Mucosa of descending colon (tissue), 3 donors: Measurements from ENCODE around the gene CTSW. TPM values are rescaled to one million over a fixed set of nuclear protein-coding genes. Genes with fewer than 3 reads are reported as not detected.

ENCODE experiments used
- ATAC-seq: fragments of 200-7000 bp; cut with Tn5 transposase; one replicate; pipeline ENCODE4 v1.9.1; 2020; ENCODE audit warnings: mild to moderate bottlenecking, moderate library complexity
- DNase-seq, 3 donors: peaks; one replicate each; pipeline ENCODE4 v3.0.0-alpha.2; 2020
- H3K36me3 ChIP-seq: fragments of 200-600 bp; one replicate; pipeline ENCODE4 v1.8.0; 2021; ENCODE audit warnings: low read depth, mild to moderate bottlenecking
- H3K4me1 ChIP-seq: fragments of 200-600 bp; one replicate; pipeline ENCODE4 v1.8.0; 2021; ENCODE audit warnings: low read depth, mild to moderate bottlenecking
- H3K4me3 ChIP-seq: fragments of 200-600 bp; one replicate; pipeline ENCODE4 v1.8.0; 2021; ENCODE audit warnings: mild to moderate bottlenecking
- H3K9me3 ChIP-seq: fragments of 200-600 bp; one replicate; pipeline ENCODE4 v1.8.0; 2021; ENCODE audit warnings: mild to moderate bottlenecking
- intact Hi-C, 2 donors: fragments of 100-400 bp; cut with DNase I in 1 of 2; cut with micrococcal nuclease in 1 of 2; formaldehyde crosslinking; loops; one replicate each; pipeline versions ENCODE4 v1.11.0 to v1.11.1; 2022; cut with DNase I, micrococcal nuclease
- total RNA-seq, 3 donors: library from RNA; stranded (reverse); fragmentation: NEBNext Ultra II Directional in 2 of 3; extraction: Animal tissue kit (Norgen Biotek cat#: 25700) in 2 of 3; gene quantifications; one replicate each; pipeline versions ENCODE4 v1.2.1 to v1.2.4, GENCODE V29; 2021 to 2023
- TF ChIP-seq, protein P1 (sequence below): fragments of 200-600 bp; IDR thresholded peaks from one replicate; pipeline ENCODE4 v1.8.0; 2022; ENCODE audit warnings: antibody characterized with exemption, mild to moderate bottlenecking
- donor health status: DM: no; HTN: no; CAD: no; lungs with moderate emphysema.
- donor health status: DM: no; HTN: no; CAD: no.
- donor health status: DM: no; HTN: yes; CAD: no.

Gene CTSW
- total RNA-seq, 3 donors from 2014 or later: 1.2 to 3.2 (median 2.8) TPM

DNA sequence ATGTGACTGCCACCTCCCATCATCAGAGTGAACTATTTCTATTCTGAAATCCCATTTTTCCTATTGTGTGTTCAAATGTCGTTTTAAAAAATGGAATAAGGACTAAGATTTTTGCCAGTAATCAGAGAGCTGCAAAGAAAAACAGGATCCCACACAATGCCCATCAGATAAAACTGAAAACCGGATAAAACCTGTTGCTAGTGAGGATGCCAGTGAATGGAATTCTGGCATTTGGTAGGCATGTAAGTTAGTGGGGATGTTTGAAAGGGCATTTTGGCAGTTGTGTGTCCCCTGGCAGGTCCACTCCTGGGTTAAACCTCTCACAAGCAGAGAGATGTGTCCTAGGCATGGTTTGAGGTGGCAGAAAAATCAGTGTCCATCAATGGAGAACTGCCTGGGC is 45.8 kb downstream of the CTSW start:
- DNase-seq (no peak), ATAC-seq (no peak)
- Histone ChIP-seq H3K36me3 (no peaks in the 10 kb centered on the region), H3K4me1 (peaks cover 6% of the 10 kb centered on the region), H3K9me3 (no peaks in the 10 kb centered on the region), H3K4me3 (no peak overlapping the region)
- TF ChIP-seq, protein P1, sequence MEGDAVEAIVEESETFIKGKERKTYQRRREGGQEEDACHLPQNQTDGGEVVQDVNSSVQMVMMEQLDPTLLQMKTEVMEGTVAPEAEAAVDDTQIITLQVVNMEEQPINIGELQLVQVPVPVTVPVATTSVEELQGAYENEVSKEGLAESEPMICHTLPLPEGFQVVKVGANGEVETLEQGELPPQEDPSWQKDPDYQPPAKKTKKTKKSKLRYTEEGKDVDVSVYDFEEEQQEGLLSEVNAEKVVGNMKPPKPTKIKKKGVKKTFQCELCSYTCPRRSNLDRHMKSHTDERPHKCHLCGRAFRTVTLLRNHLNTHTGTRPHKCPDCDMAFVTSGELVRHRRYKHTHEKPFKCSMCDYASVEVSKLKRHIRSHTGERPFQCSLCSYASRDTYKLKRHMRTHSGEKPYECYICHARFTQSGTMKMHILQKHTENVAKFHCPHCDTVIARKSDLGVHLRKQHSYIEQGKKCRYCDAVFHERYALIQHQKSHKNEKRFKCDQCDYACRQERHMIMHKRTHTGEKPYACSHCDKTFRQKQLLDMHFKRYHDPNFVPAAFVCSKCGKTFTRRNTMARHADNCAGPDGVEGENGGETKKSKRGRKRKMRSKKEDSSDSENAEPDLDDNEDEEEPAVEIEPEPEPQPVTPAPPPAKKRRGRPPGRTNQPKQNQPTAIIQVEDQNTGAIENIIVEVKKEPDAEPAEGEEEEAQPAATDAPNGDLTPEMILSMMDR: no peak
- intact Hi-C loops: no loop called here

DNA sequence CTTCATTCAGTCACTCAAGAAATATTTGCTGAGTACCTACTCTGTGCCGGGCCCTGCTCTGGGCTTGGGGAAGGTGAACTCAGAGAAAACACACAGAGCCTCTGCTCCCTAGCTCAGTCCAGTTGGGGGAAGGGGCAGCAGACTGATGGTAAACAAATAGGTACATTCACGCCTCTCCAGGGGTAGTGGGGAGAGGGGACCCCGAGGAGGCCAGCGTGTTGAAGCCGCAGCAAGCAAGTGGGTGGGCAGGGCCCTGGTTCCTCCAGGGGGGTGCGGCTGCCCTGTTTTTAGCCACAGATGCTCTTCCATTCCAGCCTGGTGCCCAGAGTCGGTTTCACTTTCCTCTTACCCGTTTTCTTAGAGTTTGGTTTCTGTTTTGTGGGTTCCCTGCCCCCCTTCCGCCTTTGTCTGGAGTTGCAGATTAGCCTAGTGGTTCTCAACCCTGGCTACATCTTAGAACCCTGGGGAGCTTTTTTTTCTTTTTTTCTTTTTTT is 48.3 kb downstream of the CTSW start:
- ATAC-seq: peak; percentile 85
- H3K4me1 ChIP-seq: no peaks in the 10 kb centered on the region
- TF ChIP-seq, protein P1: no peak
- no peaks in the 10 kb centered on the region for H3K36me3 ChIP-seq
- intact Hi-C loops: no loop called here
- no peak overlapping the region for H3K4me3 ChIP-seq
- no peaks in the 10 kb centered on the region for H3K9me3 ChIP-seq
- DNase-seq: peak; percentile 53 to 72 (median 68)

DNA sequence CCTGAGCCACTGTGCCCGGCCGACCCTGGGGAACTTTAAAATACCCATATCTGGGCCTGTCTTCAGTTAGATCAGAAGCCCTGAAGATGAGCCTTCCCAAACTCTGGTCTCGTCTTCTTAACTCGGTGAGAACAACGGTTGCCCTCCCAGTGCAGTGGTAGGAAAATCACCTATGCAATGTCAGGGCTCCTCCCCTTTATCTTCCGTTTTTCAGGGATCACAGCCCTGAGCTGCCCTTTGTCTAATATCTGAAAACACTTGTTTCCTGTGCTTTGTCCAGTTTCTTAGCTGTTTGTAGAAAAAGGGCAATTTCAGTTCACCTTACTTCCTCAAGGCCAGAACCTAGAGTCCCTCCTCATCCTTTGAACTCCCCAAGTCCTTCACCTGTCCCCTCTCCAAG is 49.0 kb downstream of the CTSW start:
- Histone ChIP-seq H3K36me3 (no peaks in the 10 kb centered on the region), H3K4me3 (no peak overlapping the region), H3K4me1 (no peaks in the 10 kb centered on the region), H3K9me3 (no peaks in the 10 kb centered on the region)
- TF ChIP-seq, protein P1: no peak
- no peak for DNase-seq
- no peak for ATAC-seq
- intact Hi-C loops: no loop called here

DNA sequence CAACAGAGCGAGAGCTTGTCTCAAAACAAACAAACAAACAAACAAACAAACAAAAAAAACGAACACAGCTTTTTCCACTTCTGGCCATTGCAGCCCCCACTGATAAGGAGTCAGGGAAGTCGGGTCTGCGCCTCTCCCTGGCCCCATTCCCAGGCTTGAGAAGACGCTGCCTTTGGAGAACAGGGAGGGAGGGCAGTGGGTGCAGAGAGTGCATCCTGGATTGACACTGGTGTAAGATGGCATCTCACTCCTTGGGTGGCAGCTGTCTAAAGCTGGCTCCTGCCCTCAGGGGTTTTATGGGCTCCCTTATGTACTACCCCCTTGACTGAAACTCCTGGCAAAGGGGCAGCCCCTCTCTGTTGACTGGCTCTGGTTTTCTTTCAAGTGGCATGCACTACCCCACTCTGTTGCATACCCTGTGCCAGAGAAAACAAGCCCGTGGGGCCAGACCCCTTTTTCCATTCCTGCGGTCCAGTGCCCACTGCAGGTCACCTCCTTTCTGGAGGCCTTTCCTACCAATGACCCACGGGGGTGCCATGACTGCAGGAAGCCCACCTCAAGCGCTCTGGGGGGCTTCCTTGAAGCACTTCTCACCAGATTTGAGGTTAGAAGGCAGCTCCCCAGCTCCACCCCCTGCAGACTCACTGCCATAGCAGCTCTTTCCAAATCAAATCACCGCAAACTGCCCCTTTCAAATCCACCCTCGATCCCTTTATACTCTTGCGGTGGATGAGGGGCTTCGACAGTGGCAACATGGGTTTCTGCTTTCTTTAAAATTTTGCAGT is 52.3 kb downstream of the CTSW start:
- intact Hi-C loops: no loop called here
- no peaks in the 10 kb centered on the region for H3K36me3 ChIP-seq
- no peaks in the 10 kb centered on the region for H3K4me1 ChIP-seq
- no peak for DNase-seq
- no peaks in the 10 kb centered on the region for H3K9me3 ChIP-seq
- no peak overlapping the region for H3K4me3 ChIP-seq
- TF ChIP-seq, protein P1: no peak
- ATAC-seq: no peak

DNA sequence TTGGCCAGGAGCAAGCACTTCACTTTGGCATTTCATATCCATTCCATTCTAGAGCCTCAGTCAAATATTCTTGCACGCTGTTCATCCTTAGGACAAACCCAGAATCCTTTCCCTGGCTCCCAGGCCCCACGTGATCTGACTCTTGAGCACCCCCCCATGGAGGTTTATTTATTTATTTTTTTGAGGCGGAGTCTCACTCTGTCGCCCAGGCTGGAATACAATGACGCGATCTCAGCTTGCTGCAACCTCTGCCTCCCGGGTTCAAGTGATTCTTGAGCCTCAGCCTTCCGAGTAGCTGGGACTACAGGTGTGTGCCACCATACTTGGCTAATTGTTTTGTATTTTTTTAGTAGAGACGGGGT is 52.9 kb downstream of the CTSW start:
- no peaks in the 10 kb centered on the region for H3K9me3 ChIP-seq
- intact Hi-C loops: no loop called here
- TF ChIP-seq, protein P1: no peak
- ATAC-seq: no peak
- no peak overlapping the region for H3K4me3 ChIP-seq
- H3K4me1 ChIP-seq: no peaks in the 10 kb centered on the region
- DNase-seq: no peak
- no peaks in the 10 kb centered on the region for H3K36me3 ChIP-seq

Other genes with a start within 250 kb of the CTSW start
- gene SIPA1, start 241.7 kb upstream of the CTSW start, total RNA-seq: 10 to 100 TPM; 23.2 to 52.5 (median 28.1) TPM
- gene RELA, start 216.9 kb upstream of the CTSW start, total RNA-seq: 10 to 100 TPM; 69.1 to 89.6 (median 71.0) TPM
- 10 to 100 TPM; 70.9 to 92.0 (median 90.5) TPM for gene KAT5, start 167.6 kb upstream of the CTSW start, total RNA-seq
- gene RNASEH2C, start 159.0 kb upstream of the CTSW start, total RNA-seq: 10 to 100 TPM; 25.9 to 61.9 (median 28.8) TPM
- 10 to 100 TPM; 21.2 to 21.8 (median 21.3) TPM for gene AP5B1, start 98.9 kb upstream of the CTSW start, total RNA-seq
- 10 to 100 TPM; 16.5 to 48.6 (median 34.3) TPM for gene OVOL1, start 92.8 kb upstream of the CTSW start, total RNA-seq
- gene SNX32, start 45.9 kb upstream of the CTSW start, total RNA-seq: 1 to 10 TPM; 1.1 to 9.4 (median 1.4) TPM
- 1,000 to 10,000 TPM; 1,004 to 2,046 (median 1,725) TPM for gene CFL1, start 21.7 kb upstream of the CTSW start, total RNA-seq
- 10 to 100 TPM; 48.0 to 81.8 (median 58.7) TPM for gene MUS81, start 19.4 kb upstream of the CTSW start, total RNA-seq
- gene EFEMP2, start 7.0 kb upstream of the CTSW start, total RNA-seq: 10 to 100 TPM; 11.7 to 67.0 (median 15.3) TPM
- gene FIBP, start 8.6 kb downstream of the CTSW start, total RNA-seq: 10 to 100 TPM; 35.8 to 52.8 (median 47.0) TPM
- 10 to 100 TPM in 1 of 3 donors, 1 to 10 TPM in 2; 4.5 to 22.3 (median 9.2) TPM for gene CCDC85B, start 10.8 kb downstream of the CTSW start, total RNA-seq
- 1 to 10 TPM; 1.2 to 1.6 (median 1.2) TPM for gene FOSL1, start 20.6 kb downstream of the CTSW start, total RNA-seq
- gene C11orf68, start 39.2 kb downstream of the CTSW start, total RNA-seq: 10 to 100 TPM; 24.9 to 42.2 (median 28.8) TPM
- 10 to 100 TPM; 39.9 to 74.8 (median 61.6) TPM for gene DRAP1, start 39.6 kb downstream of the CTSW start, total RNA-seq
- gene TSGA10IP, start 65.6 kb downstream of the CTSW start, total RNA-seq: under 1 TPM in 1 of 3 donors, not detected in 2; 0.19 TPM
- 10 to 100 TPM; 40.1 to 60.2 (median 41.8) TPM for gene SART1, start 81.9 kb downstream of the CTSW start, total RNA-seq
- 10 to 100 TPM; 25.5 to 35.3 (median 30.3) TPM for gene EIF1AD, start 122.3 kb downstream of the CTSW start, total RNA-seq
- 100 to 1,000 TPM; 130 to 155 (median 131) TPM for gene BANF1, start 122.7 kb downstream of the CTSW start, total RNA-seq
- not detected for gene CST6, start 132.2 kb downstream of the CTSW start, total RNA-seq
- gene CATSPER1, start 146.6 kb downstream of the CTSW start, total RNA-seq: not detected
- gene GAL3ST3, start 169.3 kb downstream of the CTSW start, total RNA-seq: not detected
- 100 to 1,000 TPM; 116 to 143 (median 135) TPM for gene SF3B2, start 172.5 kb downstream of the CTSW start, total RNA-seq
- 10 to 100 TPM; 14.4 to 44.9 (median 18.9) TPM for gene PACS1, start 190.4 kb downstream of the CTSW start, total RNA-seq